ENCODE results near the gene GLG1.
"Not testable (repeated sequence)": the region's sequence is repeated elsewhere in the genome, so short reads cannot be mapped to it uniquely, and the experiment has no call there.

Gene GLG1

GRCh38 chr16:74439685-74440084 is 167.2 kb downstream of the GLG1 start:
- ChIA-PET POLR2A (no interaction called here), CTCF (interaction anchor here (1.0 to 1.1 kb wide), 2 partner anchors 9 to 10 kb away, joined by 4 to 5 read pairs; no protein-coding TSS in a partner anchor)
- no peak for DNase-seq (ENCODE audit: low read depth, low spot score)
- H3K4me3 ChIP-seq (ENCODE audit: low read depth, low read length) = no peak overlapping the region
- no peak for TF ChIP-seq CTCF (IDR thresholded peaks at IDR 0.05; ENCODE audit: insufficient read depth, low read length, missing control alignments)

DNA sequence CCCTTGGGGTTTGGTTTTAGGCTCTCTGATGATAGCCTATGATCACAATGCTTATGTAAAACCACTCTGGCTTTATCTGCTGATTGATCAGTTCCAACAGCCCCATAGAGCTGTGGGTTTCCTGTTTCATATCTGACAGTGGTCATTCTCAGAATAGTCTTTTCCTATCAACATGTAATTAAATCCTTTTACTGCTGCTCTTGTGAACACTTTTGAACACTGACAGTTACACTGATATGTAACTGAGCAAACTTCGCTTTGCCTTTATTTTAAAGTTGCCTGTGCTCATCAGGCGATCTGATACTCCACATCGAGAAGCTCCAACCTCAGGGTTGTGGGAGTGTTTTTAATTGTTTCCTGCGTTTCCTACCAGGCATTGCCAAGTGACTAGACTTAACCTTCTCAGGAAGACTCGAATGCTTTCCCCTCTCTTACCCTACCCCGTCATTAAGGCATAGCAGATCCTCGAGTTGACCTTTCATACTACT is 168.4 kb downstream of the GLG1 start:
- ChIA-PET POLR2A (no interaction called here), CTCF (interaction anchor here (1.1 kb wide), 1 partner anchor 11 kb away, joined by 5 read pairs; no protein-coding TSS in a partner anchor)
- DNase-seq (ENCODE audit: low read depth, low spot score) = no peak
- TF ChIP-seq CTCF (IDR thresholded peaks at IDR 0.05; ENCODE audit: insufficient read depth, low read length, missing control alignments) = no peak
- H3K4me3 ChIP-seq (ENCODE audit: low read depth, low read length) = no peak overlapping the region

- H3K4me3 ChIP-seq (ENCODE audit: low read depth, low read length) = no peak overlapping the region
- POLR2A ChIA-PET = interaction anchor here (0.5 to 0.6 kb wide), 2 partner anchors 112 to 307 kb away, joined by 3 read pairs; no protein-coding TSS in a partner anchor
- CTCF ChIA-PET = interaction anchor here (0.6 to 1.6 kb wide), 10 partner anchors 8 to 223 kb away, joined by 3 to 9 read pairs (median 4); no protein-coding TSS in a partner anchor
- no peak for DNase-seq (ENCODE audit: low read depth, low spot score)
- no peak for TF ChIP-seq CTCF (IDR thresholded peaks at IDR 0.05; ENCODE audit: insufficient read depth, low read length, missing control alignments)
Observed at GRCh38 chr16:74431516-74431915, 175.4 kb downstream of the GLG1 start.

- H3K4me3 ChIP-seq (ENCODE audit: low read depth, low read length); DNase-seq (ENCODE audit: low read depth, low spot score); POLR2A ChIA-PET: not testable (repeated sequence)
- CTCF ChIA-PET = interaction anchor here (1.3 to 1.6 kb wide), 2 partner anchors 9 to 125 kb away, joined by 4 to 9 read pairs; no protein-coding TSS in a partner anchor
- TF ChIP-seq CTCF (IDR thresholded peaks at IDR 0.05; ENCODE audit: insufficient read depth, low read length, missing control alignments) = peak; percentile 57
Observed at GRCh38 chr16:74430036-74430712, 176.7 kb downstream of the GLG1 start.

- CTCF ChIA-PET; H3K4me3 ChIP-seq (ENCODE audit: low read depth, low read length); DNase-seq (ENCODE audit: low read depth, low spot score); POLR2A ChIA-PET: not testable (repeated sequence)
Observed at GRCh38 chr16:74428493-74428892, 178.4 kb downstream of the GLG1 start.

GRCh38 chr16:74425751-74426150 is 181.2 kb downstream of the GLG1 start:
- H3K4me3 ChIP-seq (ENCODE audit: low read depth, low read length); POLR2A ChIA-PET; CTCF ChIA-PET; DNase-seq (ENCODE audit: low read depth, low spot score): not testable (repeated sequence)

DNA sequence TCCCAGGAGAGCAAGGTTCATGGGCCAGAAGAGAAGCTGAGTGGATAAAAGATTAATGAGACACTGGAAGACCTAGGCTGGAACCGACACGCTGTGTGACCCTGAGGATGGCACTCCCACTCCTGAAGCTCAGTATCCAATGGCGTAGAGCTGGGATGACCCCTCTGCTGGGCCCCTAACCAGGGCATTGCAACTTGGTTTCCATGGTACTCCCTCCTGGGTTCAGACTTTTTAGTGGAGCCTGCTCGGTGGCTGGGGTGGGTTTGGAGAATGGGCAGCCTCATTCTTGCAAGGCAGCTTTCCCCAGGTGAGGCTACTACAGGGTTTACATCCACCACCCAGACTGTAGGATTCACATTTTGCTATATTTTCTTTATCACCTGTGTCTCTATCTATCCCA is 183.2 kb downstream of the GLG1 start:
- POLR2A ChIA-PET; CTCF ChIA-PET; DNase-seq (ENCODE audit: low read depth, low spot score); H3K4me3 ChIP-seq (ENCODE audit: low read depth, low read length): not testable (repeated sequence)

DNA sequence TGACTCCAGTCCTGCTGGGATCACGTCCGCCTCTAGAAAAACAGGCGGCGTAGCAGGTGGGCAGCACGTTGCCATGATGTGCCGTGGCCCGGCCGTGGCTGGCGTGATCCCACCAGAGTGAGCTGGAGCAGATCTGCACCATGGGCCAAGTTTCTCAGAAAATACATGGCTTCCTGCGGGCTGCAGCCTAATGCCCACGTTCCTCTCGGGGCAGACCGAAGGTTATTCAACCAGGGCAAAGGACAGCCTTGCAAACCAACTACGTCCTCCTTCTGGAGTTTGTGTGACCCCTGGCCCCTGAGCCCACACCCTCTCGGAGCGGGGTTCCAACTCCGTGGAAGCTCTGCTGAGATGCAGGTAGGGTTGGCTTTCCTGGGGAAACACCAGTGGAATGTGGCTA is 184.8 kb downstream of the GLG1 start:
- POLR2A ChIA-PET; H3K4me3 ChIP-seq (ENCODE audit: low read depth, low read length); CTCF ChIA-PET; DNase-seq (ENCODE audit: low read depth, low spot score): not testable (repeated sequence)

DNA sequence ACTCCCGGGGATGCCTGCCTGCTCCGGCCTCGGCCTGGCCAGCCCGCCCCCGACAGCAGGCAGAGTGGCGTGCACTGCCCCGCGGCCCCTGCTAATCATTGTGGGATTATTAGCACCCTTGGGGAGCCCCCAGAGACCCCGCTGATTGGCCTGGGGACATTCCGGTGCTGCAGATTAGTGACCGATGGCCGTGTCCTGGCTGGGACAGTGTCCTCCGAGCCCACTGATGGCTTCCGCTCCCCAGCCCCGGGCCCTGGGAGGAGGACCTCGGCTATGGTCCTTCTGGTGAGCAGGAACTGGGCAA is 185.5 kb downstream of the GLG1 start:
- DNase-seq (ENCODE audit: low read depth, low spot score); POLR2A ChIA-PET; CTCF ChIA-PET; H3K4me3 ChIP-seq (ENCODE audit: low read depth, low read length): not testable (repeated sequence)

DNA sequence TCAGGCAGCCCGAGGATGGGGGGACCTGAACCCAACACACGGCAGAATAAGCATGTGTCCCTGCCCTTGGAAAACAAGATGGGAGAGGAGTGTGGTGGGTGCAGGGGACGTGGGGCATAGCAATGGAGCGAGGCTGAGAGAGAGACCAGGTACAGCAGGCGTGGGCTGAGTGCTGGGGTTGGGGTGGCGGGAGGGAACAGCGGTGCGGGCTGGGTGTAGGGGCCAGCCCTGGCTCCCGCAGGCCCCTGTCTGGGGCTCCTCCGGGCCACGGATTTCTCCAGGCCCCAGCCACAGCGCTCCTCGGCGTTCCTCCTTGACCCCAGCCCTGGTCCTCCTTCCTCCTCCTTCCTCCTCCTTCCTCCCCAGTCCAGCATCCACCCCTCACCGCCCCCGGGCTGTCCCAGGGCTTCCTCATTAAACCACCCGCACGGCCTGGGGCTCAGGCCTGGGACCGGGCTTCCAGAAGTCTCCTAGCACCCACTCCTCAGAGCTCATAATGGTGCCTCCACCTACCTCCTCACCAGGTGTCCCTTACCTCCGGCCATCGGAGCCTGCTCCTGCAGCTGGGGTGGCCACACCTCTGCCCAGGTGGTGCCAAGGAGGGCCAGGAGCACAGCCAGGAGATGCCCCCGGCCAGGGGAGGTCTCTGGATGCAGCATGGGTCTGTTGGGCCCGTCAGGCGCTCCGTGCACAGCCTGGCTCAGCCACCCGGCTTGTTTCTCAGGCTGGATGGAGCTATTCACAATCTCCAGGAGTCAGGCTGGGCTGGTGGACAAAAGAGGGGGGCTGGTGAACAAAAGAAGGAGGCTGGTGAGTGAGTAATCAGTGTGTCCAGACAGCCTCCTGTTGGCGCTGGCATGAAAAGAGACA is 186.1 kb downstream of the GLG1 start, which contains the start of gene CLEC18B:
Gene CLEC18B, minus strand, starts transcription at position 867 of the 870 bp plus-strand sequence. Its CDS starts 208 bp downstream, at position 659.
- H3K4me3 ChIP-seq (ENCODE audit: low read depth, low read length); POLR2A ChIA-PET; DNase-seq (ENCODE audit: low read depth, low spot score); CTCF ChIA-PET: not testable (repeated sequence)

DNA sequence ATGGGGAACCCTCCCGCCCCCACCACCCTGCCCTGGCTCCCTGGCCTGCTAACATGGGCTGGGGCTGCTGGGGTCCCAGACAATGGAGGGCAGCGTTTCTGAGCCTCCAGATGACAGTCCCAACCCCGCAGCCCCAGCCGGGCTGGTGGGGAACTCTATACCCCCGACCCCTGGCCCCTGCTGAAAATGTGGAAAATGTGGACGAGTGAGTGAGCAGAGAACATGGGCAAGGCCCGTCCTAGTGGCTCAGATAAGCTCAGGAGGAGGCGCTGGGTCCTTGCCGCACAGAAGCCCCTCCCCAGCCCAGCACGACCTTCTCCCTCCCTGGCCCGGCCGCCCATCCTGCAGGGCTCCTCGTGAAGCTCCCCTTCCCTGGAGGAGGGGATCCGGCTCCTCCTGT is 187.1 kb downstream of the GLG1 start:
- H3K4me3 ChIP-seq (ENCODE audit: low read depth, low read length); CTCF ChIA-PET; POLR2A ChIA-PET; DNase-seq (ENCODE audit: low read depth, low spot score): not testable (repeated sequence)

DNA sequence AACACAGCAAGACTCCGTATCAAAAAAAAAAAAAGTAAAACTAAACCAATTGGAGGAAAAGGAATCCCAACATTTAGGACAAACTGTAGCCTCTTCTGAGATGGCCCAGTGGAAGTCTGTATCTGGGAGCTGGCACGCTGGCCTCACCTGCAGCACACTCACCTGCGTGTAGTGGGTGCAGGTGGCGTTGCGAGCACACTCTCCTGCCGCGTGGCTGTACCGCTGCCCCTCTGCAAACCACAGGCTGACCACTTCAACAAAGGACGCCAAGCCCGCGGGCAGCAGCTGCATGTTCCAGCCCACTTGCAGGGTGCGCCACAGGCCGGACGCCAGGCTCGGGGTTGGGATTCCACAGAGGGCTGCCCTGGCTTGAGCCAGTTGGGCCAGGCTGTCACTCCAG is 189.0 kb downstream of the GLG1 start:
- DNase-seq (ENCODE audit: low read depth, low spot score); H3K4me3 ChIP-seq (ENCODE audit: low read depth, low read length); POLR2A ChIA-PET; CTCF ChIA-PET: not testable (repeated sequence)
